Measurements from ENCODE around the gene SERGEF.
A peak's percentile ranks its signal among the peaks of the same experiment; 100 is the strongest.
"Not testable (repeated sequence)": the region's sequence is repeated elsewhere in the genome, so short reads cannot be mapped to it uniquely, and the experiment has no call there.

SERGEF gene

DNA sequence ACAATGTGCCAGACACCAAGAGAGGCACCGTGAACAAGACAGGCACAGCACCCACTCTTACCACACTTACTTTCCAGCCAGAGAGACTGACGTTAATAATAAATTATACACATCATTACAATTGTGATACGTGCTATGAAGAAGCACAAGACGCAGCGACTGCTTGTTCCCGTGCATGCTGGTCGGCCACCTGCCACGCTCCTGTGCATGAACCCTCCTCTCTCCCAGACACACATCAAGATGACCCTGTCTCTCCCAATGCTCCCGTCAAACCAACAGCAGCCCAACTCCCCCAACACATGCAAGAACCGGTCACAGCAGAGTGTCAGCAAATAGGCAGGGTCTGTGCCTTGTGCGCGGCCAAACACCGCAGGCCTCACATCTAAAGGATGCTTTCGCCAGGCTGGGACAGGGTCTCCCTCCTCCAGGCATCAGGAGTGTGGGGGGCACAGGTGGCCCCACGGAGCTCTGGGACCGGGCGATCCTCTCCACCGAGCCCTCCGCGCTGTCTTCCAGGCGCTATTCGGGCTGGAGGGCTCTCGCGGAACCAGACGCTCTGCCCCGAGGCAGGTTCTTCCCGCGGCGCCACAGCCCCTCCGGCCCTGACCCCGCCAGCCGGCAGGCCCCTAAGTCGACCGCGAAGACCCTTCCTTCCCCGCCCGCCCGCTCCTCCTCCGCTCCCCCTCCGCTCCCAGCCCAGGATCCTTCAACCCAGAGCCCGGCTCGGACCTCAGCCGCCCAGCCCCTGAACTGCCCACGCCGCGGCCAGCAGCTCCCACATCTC lies 533 bp downstream of the SERGEF start:
- peak overlapping the region; percentile 87 for H3K4me3 ChIP-seq (ENCODE audit: low read length)
- no peak for TF ChIP-seq ZNF274 (IDR thresholded peaks at IDR 0.05; ENCODE audit: low read depth, low read length)

DNA sequence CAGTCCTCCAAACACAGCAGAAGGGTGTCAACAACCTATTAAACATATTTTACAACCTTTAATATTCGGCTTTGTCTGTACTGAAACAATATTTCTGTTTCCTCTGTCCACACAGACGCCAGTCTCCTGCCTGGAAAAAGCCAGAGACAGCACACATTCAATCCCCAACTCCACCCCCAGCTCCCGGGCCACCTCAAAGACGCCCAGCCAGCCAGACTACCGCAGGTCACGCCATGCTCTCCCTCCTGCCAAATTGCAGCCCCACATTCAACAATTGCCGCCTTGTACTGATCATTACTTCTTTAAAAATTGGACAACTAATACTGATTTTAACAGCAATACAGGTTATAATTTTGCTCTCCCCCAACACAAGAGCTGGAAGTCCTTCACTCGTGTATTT lies 1.2 kb downstream of the SERGEF start:
- TF ChIP-seq ZNF274 (IDR thresholded peaks at IDR 0.05; ENCODE audit: low read depth, low read length) = no peak
- H3K4me3 ChIP-seq (ENCODE audit: low read length) = peak overlapping the region; percentile 87; the same call in 1 of the 2 replicates

GRCh38 chr11:18010977-18011586 lies 1.8 kb downstream of the SERGEF start:
- H3K4me3 ChIP-seq (ENCODE audit: low read length) = no peak overlapping the region
- no peak for TF ChIP-seq ZNF274 (IDR thresholded peaks at IDR 0.05; ENCODE audit: low read depth, low read length)

DNA sequence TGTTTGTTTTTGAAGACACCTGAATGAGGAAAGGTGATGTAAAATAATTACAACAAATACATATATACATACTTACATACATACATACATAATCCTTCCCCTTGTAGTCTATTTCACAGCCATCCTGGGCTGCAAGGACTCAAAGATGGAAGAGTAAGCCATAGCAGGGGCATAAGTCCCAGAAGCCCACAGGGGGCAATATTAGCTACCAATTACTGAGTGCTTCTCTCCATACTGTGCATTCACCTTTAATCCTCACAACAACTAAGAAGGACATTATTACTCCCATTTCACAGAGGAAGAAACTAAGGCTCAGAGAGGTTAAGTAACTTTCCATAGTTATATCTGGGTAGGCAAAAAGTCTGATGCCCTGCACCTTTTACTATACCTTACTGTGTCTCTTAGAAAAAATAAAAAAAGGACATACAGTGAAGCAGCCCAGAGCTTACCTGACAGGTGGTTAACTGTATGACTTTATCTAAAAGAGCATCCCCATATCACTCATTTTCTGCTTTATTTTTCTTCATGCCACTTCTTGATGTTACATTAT lies 2.7 kb downstream of the SERGEF start:
- H3K4me3 ChIP-seq (ENCODE audit: low read length) = no peak overlapping the region
- TF ChIP-seq ZNF274 (IDR thresholded peaks at IDR 0.05; ENCODE audit: low read depth, low read length) = no peak

- no peak for TF ChIP-seq ZNF274 (IDR thresholded peaks at IDR 0.05; ENCODE audit: low read depth, low read length)
- no peak overlapping the region for H3K4me3 ChIP-seq (ENCODE audit: low read length)
These were observed 7.3 kb downstream of the SERGEF start for GRCh38 chr11:18005376-18006129.

DNA sequence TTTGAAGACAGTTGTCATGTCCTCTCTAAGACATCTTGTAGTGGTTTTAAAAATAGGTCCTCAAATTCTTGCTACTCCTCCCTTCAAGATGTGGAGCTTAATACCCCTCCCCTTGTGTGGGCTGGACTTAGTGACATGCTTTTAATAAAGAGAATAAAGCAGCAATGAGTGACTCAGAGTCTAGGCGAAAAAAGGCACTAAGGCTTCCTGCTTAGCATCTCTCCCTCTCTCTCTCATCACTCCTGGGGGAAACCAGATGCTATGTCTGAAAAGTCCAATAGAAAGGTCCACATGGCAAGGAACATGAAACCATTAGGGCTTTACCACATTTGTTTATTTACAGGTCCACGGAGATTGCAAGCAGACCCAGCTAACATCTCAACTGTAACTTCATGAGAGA lies 11.7 kb downstream of the SERGEF start:
- TF ChIP-seq ZNF274 (IDR thresholded peaks at IDR 0.05; ENCODE audit: low read depth, low read length) = no peak
- H3K4me3 ChIP-seq (ENCODE audit: low read length) = no peak overlapping the region

GRCh38 chr11:18000760-18001159 lies 12.1 kb downstream of the SERGEF start:
- no peak for TF ChIP-seq ZNF274 (IDR thresholded peaks at IDR 0.05; ENCODE audit: low read depth, low read length)
- H3K4me3 ChIP-seq (ENCODE audit: low read length) = no peak overlapping the region; the same call in 1 of the 2 replicates

DNA sequence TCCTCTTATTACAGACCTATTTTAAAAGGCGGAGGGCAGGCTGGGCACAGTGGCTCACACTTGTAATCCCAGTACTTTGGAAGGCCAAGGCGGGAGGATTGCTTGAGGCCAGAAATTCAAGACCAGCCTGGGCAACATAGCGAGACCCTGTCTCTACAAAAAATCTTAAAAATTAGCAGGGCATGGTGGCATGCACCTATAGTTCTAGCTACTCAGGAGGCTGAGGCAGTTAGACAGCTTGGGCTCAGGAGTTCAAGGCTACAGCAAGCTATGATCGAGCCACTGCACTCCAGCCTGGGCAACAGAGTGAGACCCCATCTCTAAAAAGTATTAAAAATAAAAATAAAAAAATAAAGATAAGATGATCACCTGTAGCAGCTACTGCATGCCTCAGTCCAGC lies 12.7 kb downstream of the SERGEF start:
- H3K4me3 ChIP-seq (ENCODE audit: low read length) = not testable (repeated sequence)

DNA sequence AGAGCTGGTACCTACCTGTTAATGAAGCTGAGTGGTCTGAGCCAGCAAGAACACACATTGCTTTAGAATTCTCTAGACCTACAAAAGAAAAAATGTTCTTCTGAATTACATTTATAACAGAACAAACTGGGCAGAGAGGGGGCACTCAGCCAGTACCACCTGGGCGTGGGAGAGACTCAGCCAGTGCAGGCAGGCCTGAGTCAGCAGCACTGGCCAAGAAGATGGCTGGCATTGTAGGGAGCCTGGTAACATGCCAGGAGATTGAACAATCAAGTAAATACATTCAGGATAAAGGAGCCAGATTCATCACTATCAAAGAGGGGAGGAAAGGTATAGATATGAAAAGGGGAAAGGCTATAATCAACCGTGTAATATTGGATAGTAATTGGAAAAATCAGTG lies 19.9 kb downstream of the SERGEF start:
- no peak overlapping the region for H3K4me3 ChIP-seq (ENCODE audit: low read length)
- no peak for TF ChIP-seq ZNF274 (IDR thresholded peaks at IDR 0.05; ENCODE audit: low read depth, low read length)

DNA sequence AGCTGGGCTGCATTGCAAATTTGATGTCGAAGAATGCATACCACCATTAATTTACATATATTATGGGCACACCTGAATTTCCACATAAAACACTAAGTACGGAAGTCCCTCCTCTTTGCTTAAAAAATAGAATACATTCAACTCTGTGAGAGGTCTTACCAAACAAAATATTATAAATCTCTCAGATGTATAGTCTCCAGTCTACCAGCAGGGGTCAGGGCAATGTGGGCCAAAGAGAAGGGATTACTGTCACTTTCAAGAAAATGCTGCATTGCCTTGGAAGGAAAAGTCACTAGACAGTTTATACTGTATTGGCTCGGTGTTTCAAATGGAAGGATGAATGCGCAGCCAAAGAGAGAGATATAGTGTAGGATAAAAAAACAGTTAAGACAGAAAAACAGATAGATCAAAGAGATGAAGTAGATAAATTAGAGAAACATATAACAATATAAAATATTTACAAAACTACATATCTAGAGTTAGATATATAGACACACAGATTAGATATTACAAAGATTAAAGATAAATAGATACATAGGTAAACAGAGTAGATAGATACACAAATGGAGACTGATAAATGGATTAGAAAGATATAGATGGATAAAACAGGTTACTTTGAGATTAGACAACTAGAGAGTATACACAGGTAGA lies 20.9 kb downstream of the SERGEF start:
- TF ChIP-seq ZNF274 (IDR thresholded peaks at IDR 0.05; ENCODE audit: low read depth, low read length) = no peak
- no peak overlapping the region for H3K4me3 ChIP-seq (ENCODE audit: low read length)

- no peak for TF ChIP-seq ZNF274 (IDR thresholded peaks at IDR 0.05; ENCODE audit: low read depth, low read length)
- no peak overlapping the region for H3K4me3 ChIP-seq (ENCODE audit: low read length)
These were observed 23.5 kb downstream of the SERGEF start for GRCh38 chr11:17989306-17989705.

GRCh38 chr11:17988465-17988864 lies 24.4 kb downstream of the SERGEF start:
- H3K4me3 ChIP-seq (ENCODE audit: low read length) = no peak overlapping the region
- TF ChIP-seq ZNF274 (IDR thresholded peaks at IDR 0.05; ENCODE audit: low read depth, low read length) = no peak

GRCh38 chr11:17987826-17988225 lies 25.0 kb downstream of the SERGEF start:
- no peak overlapping the region for H3K4me3 ChIP-seq (ENCODE audit: low read length)
- TF ChIP-seq ZNF274 (IDR thresholded peaks at IDR 0.05; ENCODE audit: low read depth, low read length) = no peak

- TF ChIP-seq ZNF274 (IDR thresholded peaks at IDR 0.05; ENCODE audit: low read depth, low read length) = no peak
- H3K4me3 ChIP-seq (ENCODE audit: low read length) = no peak overlapping the region
These were observed 26.1 kb downstream of the SERGEF start for GRCh38 chr11:17986711-17987220.
